H7 (cell line): ENCODE results near the gene TCERG1L. TPM values are rescaled to one million over a fixed set of nuclear protein-coding genes. Genes with fewer than 3 reads are reported as not detected.
"Not testable (repeated sequence)": the region's sequence is repeated elsewhere in the genome, so short reads cannot be mapped to it uniquely, and the experiment has no call there.

Source experiments
- DNase-seq: peaks from one replicate; pipeline ENCODE4 v3.0.0; 2012
- H3K27me3 ChIP-seq: 2 replicates; pipeline ENCODE4 v1.6.0; 2011; ENCODE audit warnings: mild to moderate bottlenecking, low read length; ENCODE audit not compliant: control insufficient read depth, insufficient read depth
- H3K36me3 ChIP-seq: replicated peaks from 2 replicates; pipeline ENCODE4 v1.5.1; 2011; ENCODE audit warnings: low read length; ENCODE audit not compliant: control insufficient read depth, insufficient read depth
- H3K4me3 ChIP-seq: 2 replicates; pipeline ENCODE4 v1.5.1; 2011; ENCODE audit warnings: low read depth, mild to moderate bottlenecking, control low read depth, low read length, moderate library complexity; ENCODE audit not compliant: insufficient read depth
- total RNA-seq: library from RNA; depleted of rRNA; stranded (reverse); fragments of >200 nt; shearing (Covaris generic); gene quantifications from 2 replicates; pipeline ENCODE4 v1.2.3, GENCODE V29; 2014

TCERG1L gene
- total RNA-seq, 1 experiment from 2014 or later: 5.4 TPM

DNA sequence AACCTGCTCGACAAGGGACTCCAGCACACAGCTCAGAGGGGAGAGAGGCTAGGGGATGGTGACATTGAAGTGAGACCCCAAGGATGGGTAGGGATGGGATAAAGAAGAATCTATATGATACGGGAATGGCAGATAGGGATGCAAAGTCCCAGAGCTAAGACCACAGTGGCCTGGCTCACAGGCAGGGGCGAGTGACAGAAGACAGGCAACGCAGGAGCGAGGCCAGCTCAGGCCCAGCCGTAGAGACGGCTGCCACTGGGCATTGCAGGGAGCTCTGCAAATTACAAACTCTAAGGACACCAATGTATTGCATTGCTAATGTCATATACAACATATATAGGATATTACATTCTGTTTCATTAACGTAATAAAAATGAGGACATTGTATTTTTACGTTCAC, 131.4 kb downstream of the TCERG1L start:
- no peaks in the 10 kb centered on the region for H3K27me3 ChIP-seq

DNA sequence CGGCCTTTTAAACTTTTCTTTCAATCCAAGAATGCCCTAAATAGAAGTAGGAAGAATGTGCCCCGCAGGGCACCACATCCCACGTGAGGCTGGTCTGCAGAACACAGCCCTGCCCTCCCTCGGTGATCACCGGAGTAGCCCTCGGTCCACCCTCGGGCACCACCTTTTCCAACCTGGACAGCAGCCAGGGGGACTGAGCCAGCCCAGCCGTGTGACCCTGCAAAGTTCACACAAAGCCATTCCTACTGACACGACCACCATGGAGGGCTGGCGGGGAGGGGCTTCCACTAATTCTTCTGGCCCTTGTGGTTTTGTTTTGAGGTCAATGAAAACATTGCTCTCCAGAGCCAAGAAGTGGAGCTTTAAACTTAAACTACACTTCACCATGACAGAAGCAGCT, 132.2 kb downstream of the TCERG1L start:
- no peak overlapping the region for H3K4me3 ChIP-seq
- H3K36me3 ChIP-seq: no peaks in the 10 kb centered on the region
- DNase-seq: no peak
- no peaks in the 10 kb centered on the region for H3K27me3 ChIP-seq

More for the DNA sequence above, 131.4 kb downstream of the TCERG1L start:
- DNase-seq: no peak
- no peak overlapping the region for H3K4me3 ChIP-seq
- H3K36me3 ChIP-seq: no peaks in the 10 kb centered on the region

DNA sequence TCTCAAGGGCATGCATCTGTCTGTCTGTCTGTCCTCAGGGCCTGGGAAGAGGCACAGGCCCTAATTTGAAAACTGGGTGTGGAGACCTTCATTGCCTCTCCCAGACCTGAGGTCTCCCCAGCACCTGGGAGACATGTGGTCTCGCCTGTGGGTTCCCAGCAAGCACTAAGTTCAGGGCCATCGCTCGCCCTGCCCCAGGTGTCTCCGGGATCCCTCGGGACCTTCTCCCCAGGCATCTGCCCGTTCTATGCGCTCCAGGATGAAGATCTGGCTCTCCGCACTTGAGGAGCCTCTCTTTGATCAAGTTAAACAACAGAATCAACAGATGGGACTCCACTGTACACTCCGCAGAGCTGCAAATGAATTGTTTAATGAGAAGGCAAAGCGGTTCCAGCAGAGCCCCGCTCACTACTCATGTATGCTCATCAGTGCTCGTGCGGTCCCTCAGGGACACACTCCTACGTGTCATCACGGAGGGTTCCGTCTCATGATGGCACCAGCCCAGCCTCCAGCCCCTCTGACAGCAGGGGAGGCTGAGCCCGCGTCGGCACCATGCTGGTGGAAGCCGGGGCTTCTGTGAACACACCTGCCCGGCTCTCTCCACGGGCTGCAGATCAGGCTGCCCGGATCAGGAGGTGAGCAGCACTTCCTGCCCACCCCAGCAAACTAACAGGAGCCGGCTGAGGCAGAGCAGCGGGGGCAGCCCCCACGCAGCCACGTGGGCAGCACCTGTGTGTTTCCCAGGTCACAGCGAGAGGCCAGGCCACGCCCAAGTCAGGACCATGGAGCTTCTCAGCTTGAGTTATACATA, 132.8 kb downstream of the TCERG1L start:
- H3K36me3 ChIP-seq: no peaks in the 10 kb centered on the region
- no peaks in the 10 kb centered on the region for H3K27me3 ChIP-seq
- DNase-seq: no peak
- H3K4me3 ChIP-seq: no peak overlapping the region

DNA sequence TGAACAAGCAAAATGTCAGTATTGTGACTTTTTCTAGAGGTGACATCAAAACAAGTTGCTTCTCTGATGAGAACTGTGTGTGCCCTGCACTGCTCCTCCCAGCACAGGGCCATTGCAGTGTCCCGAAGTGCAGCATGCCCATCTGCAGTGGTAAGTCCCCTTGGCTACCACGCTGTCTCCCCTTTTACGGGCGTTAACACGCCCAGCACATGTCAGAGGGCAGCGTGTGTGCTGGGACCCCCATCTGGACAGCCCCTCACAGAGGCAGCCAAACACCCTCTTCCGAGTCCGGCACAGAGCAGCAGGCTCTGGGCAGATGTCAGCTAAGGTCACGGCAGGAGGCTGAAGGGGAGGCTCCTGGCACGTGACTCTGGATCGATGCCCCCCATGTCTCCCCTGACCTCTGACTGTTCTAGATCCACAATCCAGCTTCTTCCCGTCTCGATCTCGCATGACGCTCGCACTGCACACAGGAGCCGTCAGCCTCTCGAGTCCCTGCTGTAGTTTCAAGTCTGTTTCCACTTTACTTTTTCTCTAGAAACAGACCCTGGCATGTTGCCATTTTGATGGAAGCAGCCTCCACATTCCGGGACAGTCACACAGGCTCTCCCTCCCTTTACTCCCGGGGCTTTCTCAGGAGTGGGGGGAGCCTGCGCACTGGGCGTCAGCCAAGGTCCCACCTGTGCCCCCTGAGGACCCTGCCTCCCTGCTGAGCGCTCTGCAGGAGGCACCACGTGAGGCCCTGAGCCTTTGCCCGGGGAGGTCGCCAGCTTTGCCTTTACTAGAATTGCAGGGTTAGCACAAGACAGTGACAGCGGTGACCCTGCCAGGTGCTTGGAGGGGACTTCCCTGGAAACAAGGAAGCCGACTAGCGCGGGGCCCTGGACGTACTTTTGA, 133.8 kb downstream of the TCERG1L start:
- Histone ChIP-seq H3K4me3 (no peak overlapping the region), H3K36me3 (no peaks in the 10 kb centered on the region), H3K27me3 (no peaks in the 10 kb centered on the region)
- DNase-seq: no peak

DNA sequence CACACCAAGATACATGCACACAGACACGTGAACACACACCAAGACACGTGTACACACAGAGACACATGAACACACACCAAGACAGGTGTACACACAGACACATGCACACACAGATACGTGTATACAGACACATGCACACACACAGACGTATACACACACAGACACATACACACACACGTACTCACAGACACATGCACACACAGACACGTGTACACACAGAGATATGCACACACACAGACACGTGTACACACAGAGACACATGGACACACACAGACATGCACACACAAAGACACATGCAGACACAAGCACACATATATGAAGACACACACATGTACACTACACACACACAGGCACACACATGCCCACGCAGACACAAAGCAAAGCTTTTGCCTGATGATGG, 134.6 kb downstream of the TCERG1L start:
- Histone ChIP-seq H3K36me3 (no peaks in the 10 kb centered on the region), H3K4me3 (no peak overlapping the region), H3K27me3 (no peaks in the 10 kb centered on the region)
- no peak for DNase-seq

DNA sequence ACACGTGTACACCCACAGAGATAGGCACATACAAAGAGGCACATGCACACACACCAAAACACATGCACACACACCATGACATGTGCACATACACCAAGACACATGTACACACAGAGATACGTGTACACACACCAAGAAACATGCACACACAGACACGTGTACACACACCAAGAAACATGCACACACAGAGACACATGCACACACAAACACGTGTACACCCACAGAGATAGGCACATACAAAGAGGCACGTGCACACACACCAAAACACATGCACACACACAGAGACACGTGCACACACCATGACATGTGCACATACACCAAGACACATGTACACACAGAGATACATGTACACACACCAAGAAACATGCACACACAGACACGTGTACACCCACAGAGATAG, 135.2 kb downstream of the TCERG1L start:
- not testable (repeated sequence) for H3K27me3 ChIP-seq, H3K36me3 ChIP-seq, H3K4me3 ChIP-seq, DNase-seq

DNA sequence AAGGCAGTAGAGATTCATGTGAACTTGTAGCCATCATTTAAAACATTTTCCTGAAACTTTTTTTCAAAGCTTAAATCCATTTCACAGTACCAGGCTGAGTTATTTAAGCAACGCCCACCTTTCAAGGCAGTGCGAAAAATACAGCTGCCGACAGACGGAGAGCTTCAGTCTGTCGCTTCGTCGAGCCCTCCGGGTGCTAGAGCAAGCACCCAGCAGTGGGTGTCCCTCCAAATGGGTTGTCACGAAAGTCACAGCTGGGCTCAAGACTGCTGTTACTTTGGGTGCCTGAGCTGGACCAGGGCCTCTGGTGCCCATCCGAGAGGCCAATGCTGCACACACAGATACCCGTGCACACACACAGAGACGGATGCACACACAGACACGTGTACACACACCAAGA, 135.6 kb downstream of the TCERG1L start:
- Histone ChIP-seq H3K27me3 (no peaks in the 10 kb centered on the region), H3K4me3 (no peak overlapping the region), H3K36me3 (no peaks in the 10 kb centered on the region)
- no peak for DNase-seq

DNA sequence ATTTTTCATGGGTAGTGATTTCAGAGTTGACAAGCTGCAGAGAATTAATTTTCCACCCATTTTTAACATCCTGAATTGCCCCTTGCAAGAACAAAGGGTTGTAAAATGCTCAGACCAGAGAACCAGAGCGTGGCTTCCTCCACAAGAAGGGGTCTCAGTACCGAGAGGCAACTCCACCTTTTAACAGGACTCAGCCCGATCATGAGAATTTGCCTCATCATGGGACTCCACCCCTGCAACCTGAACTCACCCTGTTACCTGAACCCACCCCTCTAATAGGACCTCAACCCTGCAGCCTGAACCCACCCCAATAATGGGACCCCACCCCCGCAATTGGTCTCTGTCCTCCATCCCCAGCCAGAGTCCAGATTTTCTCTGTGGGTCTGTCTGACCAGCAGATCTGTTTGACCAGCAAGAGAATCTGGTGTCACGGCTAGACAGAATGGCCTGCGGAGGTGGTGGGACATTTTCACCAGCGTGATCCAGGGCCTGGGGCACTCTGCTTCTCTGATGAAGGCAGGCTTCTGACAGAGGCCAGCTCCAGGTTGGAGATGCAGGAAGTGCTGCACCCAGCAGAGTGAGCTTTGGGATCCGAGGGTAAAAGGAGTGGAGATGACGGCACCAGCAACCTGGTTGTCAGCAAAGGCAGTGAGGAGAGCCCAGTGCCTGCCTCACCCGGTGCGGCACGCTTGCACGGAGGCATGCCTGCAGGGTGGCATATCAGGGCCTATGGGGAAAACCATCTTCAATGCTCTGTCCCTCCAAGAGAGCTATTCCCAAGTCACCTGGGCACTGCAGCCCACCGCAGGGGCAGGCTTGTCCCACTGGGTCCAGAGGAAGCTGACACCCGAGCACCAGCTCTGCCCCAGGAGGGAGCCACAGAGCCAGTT, 136.6 kb downstream of the TCERG1L start:
- no peaks in the 10 kb centered on the region for H3K36me3 ChIP-seq
- no peaks in the 10 kb centered on the region for H3K27me3 ChIP-seq
- DNase-seq: peak; percentile 65
- H3K4me3 ChIP-seq: no peak overlapping the region

DNA sequence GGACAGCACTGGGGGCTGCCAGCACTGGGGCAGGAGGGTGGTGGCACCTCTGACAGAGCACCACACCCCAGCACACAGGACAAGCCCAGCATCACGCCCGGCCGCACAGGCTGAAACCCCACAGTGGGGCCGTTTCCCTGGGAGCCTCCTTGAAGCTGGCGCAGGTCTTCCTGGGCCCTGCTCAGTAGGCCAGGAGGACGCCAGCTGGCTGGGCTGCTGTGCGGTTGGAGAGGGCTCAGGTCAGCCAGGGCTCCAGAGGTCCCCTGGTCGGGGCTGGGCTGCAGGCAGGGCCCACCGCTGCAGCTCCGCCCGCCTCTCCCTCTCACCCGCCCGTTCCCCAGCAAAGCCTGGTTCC, 137.3 kb downstream of the TCERG1L start:
- Histone ChIP-seq H3K27me3 (no peaks in the 10 kb centered on the region), H3K4me3 (no peak overlapping the region), H3K36me3 (no peaks in the 10 kb centered on the region)
- peak; percentile 64 for DNase-seq

DNA sequence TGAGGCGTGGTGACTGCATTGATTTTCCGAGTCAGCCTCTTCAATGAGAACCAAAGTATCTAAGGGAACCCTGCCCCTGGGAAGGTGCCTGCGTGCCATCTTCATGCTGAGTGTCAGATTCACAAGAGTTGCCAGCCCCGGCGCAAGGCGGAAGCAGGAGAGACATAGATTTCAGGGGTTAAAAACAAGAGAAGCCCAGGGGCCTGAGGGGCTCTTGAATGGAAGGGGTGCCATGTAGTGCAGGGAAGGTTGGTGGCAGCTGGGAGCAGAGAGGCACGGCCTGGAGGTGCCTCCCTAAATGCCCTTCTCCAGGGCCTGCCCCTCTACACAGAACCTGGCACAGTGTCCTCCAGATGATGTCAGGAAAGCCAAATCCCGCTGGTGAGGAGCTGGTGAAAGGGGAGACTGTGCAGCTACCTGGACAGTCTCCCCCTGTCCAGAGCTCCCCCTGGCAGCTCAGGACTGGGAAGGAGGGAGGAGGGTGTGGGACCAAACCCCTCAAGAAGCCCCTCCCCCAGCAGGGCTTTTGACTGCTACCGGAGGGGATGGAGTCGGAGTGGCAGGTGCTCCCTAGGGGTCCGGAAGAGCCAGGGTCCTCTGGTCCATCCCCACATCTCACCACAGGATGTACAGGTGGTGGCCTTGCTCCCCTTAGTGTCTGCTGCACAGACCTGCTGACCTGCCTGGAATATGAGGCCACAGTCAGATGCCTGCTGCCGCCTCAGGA, 137.9 kb downstream of the TCERG1L start:
- no peak for DNase-seq
- H3K4me3 ChIP-seq: no peak overlapping the region
- no peaks in the 10 kb centered on the region for H3K27me3 ChIP-seq
- H3K36me3 ChIP-seq: no peaks in the 10 kb centered on the region

DNA sequence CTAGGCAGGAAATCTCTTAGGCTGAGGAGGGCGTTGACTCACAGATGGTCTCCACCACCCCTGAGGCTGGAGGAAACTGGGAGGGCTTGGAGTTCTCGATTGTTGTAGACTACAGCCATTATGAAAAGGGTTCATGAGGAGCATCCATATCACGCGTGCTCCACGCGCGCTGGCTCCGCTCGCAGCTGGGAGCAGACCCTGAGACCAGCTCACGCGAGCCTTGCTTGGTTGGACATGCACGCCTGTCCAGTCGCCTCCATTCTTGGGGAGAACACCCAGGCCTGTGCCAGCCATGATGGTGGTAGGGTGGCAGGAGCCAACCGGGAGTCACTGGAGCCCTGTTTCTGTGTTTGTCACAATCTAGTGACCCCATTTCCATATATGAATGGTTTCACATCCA, 139.1 kb downstream of the TCERG1L start:
- Histone ChIP-seq H3K27me3 (no peaks in the 10 kb centered on the region), H3K36me3 (no peaks in the 10 kb centered on the region)
- DNase-seq: no peak

DNA sequence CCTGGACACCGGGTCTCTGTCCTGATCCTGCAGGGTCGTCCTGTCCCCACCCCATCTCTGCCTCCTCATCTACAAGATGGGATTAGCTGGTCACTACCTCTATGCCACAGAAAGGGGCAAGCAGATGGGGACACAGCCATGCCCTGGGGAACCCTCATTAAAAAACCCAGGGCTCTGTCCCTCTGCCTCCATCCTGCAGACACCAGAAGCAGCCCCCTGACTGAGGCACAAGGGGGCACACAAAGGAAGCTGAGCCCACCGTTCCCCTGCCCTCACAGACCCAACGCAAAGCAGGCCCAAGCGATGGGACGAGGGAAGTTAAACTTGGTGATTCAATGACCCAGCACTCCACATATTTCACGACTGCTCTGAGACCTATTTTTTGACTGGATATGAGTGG, 142.4 kb downstream of the TCERG1L start:
- H3K4me3 ChIP-seq: no peak overlapping the region
- H3K36me3 ChIP-seq: no peaks in the 10 kb centered on the region
- DNase-seq: no peak
- H3K27me3 ChIP-seq: no peaks in the 10 kb centered on the region

More for the DNA sequence above, 139.1 kb downstream of the TCERG1L start:
- H3K4me3 ChIP-seq: no peak overlapping the region

DNA sequence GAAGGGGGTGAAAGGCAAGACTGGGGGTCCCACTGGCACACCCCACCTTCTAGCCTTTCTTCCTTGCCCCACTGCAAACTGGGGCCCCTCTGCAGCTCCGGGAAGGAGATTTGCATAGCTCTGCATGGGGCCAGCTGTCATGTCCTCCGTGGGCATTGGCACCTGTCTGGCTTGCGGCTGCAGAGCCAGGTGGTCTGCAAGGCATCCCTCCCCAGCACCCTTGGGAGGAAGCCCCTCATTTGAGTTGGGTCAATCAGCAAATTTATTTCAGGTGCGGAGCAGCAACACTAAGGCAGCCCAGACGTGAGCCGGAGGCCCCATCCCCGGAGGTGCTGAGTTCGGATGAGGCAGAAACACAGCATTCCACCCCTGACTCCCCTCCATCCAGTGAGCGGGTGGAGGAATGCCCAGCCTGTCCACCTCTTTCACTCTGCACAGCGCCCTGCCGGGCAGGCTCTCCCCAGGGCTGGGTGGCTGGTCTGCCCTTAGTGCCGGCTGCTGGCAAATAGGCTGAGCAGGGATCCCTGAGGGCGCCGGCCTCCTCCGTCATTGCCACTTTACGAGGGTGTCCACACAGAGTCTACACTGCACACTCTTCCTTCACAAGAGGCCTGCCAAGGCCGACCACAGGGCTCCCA, 143.2 kb downstream of the TCERG1L start:
- H3K27me3 ChIP-seq: no peaks in the 10 kb centered on the region
- no peak overlapping the region for H3K4me3 ChIP-seq
- no peaks in the 10 kb centered on the region for H3K36me3 ChIP-seq
- no peak for DNase-seq
